ENCODE data around the gene TFAP2A. TPM values are rescaled to one million over a fixed set of nuclear protein-coding genes. Genes with fewer than 3 reads are reported as not detected.

The TFAP2A gene
- total RNA-seq, 1 donor from 2014 or later, result 3.4 TPM

DNA sequence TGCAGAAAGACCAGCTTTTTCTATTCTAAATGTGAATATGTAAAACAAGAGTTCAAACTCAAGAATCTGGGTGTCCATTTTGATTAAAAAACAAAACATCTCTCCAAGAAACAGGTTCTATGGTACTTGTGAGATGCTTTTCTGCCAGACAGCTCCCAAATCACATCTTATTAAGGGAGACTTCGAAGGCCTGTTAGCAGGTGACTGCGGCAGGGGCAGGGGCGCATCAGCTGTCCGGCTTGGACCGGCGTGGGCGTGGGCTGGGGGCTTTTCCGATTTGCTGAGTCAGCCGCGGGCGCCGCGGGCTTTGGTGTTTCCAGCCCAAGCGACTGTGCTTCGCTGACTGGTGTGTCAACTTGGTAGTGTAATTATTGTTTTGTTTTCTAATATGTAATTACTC, 32.6 kb downstream of the TFAP2A start:
- FAIRE-seq (no peak), DNase-seq (ENCODE audit: low read depth) (no peak)
- TF ChIP-seq, protein P1, sequence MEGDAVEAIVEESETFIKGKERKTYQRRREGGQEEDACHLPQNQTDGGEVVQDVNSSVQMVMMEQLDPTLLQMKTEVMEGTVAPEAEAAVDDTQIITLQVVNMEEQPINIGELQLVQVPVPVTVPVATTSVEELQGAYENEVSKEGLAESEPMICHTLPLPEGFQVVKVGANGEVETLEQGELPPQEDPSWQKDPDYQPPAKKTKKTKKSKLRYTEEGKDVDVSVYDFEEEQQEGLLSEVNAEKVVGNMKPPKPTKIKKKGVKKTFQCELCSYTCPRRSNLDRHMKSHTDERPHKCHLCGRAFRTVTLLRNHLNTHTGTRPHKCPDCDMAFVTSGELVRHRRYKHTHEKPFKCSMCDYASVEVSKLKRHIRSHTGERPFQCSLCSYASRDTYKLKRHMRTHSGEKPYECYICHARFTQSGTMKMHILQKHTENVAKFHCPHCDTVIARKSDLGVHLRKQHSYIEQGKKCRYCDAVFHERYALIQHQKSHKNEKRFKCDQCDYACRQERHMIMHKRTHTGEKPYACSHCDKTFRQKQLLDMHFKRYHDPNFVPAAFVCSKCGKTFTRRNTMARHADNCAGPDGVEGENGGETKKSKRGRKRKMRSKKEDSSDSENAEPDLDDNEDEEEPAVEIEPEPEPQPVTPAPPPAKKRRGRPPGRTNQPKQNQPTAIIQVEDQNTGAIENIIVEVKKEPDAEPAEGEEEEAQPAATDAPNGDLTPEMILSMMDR (IDR thresholded peaks at IDR 0.05; ENCODE audit: insufficient read depth, low read length, severe bottlenecking), result no peak
- no peaks in the 10 kb centered on the region for H3K27me3 ChIP-seq (ENCODE audit: control insufficient read depth, insufficient read depth, low read length)
- H3K4me3 ChIP-seq (ENCODE audit: low read depth, low read length), result no peak overlapping the region
- H3K36me3 ChIP-seq (ENCODE audit: control insufficient read depth, insufficient read depth, low read length), result no peaks in the 10 kb centered on the region

DNA sequence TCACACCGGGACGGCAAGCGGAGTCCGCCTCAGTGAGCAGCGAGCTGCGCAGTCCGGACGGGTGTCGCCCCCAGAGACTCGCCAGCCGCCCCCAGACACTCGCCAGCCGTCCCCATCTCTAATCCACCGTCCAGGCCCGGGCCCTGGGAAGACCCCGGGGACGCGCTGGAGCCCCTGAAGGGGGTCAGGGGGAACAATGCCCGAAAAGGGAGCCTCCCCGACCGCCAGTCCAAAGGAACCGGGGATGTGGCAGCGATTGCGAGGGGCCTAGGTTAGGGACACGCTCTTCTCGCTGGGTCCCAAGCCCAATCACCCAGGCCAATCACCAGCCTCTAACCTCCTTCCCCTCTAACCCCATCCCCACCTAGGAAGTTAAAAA, 33.1 kb downstream of the TFAP2A start:
- H3K27me3 ChIP-seq (ENCODE audit: control insufficient read depth, insufficient read depth, low read length), result no peaks in the 10 kb centered on the region
- TF ChIP-seq, protein P1 (IDR thresholded peaks at IDR 0.05; ENCODE audit: insufficient read depth, low read length, severe bottlenecking), result no peak
- no peak overlapping the region for H3K4me3 ChIP-seq (ENCODE audit: low read depth, low read length)
- FAIRE-seq, result no peak
- no peaks in the 10 kb centered on the region for H3K36me3 ChIP-seq (ENCODE audit: control insufficient read depth, insufficient read depth, low read length)
- DNase-seq (ENCODE audit: low read depth), result no peak

DNA sequence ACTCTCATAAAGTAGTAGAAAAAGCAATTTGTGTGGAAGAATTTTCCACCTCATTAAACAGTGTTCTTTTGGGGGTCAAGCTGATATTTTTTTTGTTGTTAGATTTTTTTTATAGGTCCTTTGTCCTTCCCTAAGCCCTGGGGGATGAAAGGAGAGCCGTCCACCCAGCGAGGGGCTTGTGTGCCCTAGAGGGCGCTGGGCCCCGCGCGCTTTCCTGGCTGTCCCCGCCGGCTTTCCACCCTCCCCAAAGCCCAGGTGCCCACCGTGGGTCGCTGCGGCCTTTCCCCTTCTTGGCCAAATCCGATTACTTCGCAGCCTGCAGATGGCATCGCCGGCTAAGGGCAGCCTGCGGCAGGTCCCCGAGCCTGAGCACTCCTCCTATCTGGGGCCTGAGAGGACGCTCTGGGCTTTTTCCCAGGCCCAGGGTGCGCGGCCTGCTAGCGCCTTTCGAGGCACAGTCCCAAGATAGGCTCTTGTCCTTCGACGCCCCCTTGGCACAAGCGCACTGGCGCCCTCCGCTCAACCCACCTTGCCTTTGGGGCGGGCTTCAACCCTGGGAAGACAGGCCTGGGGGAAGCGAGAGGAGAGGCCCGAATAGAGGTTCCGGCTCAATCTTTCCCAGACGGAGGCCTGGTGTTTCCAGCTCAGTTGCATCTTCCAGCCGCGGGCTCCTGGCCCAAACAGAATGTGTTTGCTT, 33.6 kb downstream of the TFAP2A start:
- no peak for DNase-seq (ENCODE audit: low read depth)
- FAIRE-seq, result no peak
- Histone ChIP-seq H3K4me3 (ENCODE audit: low read depth, low read length) (no peak overlapping the region), H3K36me3 (ENCODE audit: control insufficient read depth, insufficient read depth, low read length) (no peaks in the 10 kb centered on the region), H3K27me3 (ENCODE audit: control insufficient read depth, insufficient read depth, low read length) (no peaks in the 10 kb centered on the region)
- TF ChIP-seq, protein P1 (IDR thresholded peaks at IDR 0.05; ENCODE audit: insufficient read depth, low read length, severe bottlenecking), result no peak

DNA sequence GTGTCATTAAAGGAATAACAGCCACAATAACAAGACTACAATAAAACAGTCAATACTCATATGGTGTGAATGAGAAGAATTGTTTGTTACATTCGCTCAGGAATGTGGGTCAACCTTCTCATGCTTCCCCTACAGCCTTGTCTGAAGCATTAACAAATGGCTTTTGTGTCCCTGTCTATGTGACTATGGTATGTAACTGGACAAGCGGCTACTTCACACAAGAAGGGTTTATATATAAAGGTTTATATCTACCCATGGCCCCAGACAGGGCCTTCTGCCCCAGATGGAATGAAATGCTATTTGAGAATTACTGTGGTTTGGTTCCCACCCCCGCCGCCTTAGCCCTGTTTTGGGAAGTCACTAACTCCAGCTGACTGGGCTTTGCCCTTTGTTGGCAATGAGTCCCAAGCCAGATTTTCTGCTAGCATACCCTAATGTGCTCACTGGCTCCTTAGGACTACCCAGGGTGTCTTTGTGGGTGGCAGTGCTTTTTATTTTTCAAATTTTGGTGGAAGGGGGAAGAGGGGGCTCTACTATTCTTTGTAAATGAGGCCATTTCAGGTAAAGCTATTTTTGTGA, 39.4 kb downstream of the TFAP2A start:
- Histone ChIP-seq H3K4me3 (ENCODE audit: low read depth, low read length) (no peak overlapping the region), H3K27me3 (ENCODE audit: control insufficient read depth, insufficient read depth, low read length) (no peaks in the 10 kb centered on the region), H3K36me3 (ENCODE audit: control insufficient read depth, insufficient read depth, low read length) (no peaks in the 10 kb centered on the region)
- FAIRE-seq (no peak), DNase-seq (ENCODE audit: low read depth) (no peak)
- TF ChIP-seq, protein P1 (IDR thresholded peaks at IDR 0.05; ENCODE audit: insufficient read depth, low read length, severe bottlenecking), result no peak

DNA sequence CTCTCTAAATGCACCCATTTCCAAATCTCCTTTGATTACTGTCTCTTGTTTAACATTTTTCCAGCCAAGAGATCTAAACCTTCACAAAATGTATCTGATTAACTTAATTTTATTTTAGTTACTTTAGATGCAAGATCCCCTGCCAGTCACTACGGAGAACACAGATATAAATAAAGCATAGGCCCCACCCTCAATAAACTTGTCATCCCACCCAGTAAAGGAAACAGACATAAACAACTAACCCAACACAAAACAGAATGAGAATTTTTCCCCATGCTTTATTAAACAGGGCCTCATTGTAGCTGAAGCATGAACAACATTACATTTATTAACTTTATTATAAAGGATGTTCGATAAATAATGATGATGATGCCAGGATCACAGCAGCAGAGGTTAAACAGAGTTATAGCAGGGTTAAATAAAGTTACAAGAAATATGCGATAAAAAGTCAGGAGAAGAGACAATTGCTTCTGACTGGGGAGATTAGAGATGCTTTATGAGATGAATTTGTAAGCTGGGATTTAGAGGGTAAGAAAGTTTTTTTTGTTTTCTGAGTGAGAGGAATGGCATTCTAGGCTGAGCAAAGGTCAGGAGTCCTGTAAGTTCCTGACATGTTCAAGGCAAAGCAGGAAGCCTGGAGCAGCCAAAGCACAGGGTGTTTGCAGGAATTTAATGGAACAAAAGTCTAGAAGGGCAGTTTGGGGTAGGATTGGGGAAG, 41.1 kb downstream of the TFAP2A start:
- Histone ChIP-seq H3K27me3 (ENCODE audit: control insufficient read depth, insufficient read depth, low read length) (no peaks in the 10 kb centered on the region), H3K4me3 (ENCODE audit: low read depth, low read length) (no peak overlapping the region), H3K36me3 (ENCODE audit: control insufficient read depth, insufficient read depth, low read length) (no peaks in the 10 kb centered on the region)
- FAIRE-seq (no peak), DNase-seq (ENCODE audit: low read depth) (peak; percentile 49)
- TF ChIP-seq, protein P1 (IDR thresholded peaks at IDR 0.05; ENCODE audit: insufficient read depth, low read length, severe bottlenecking), result no peak
